Vagina (tissue), 2 donors: ENCODE results near the gene KRTAP4-11.

Experiments used
- CTCF ChIP-seq, 3 experiments: fragments of 450-650 bp in 2 of 3; fragments of 200-600 bp in 1 of 3; sonication (generic) in 1 of 3; IDR thresholded peaks; one replicate each; pipeline ENCODE4 v1.5.1; 2017 to 2019; ENCODE audit warnings: antibody characterized with exemption in 3 of 3, mild to moderate bottlenecking in 2 of 3, moderate library complexity in 2 of 3
- POLR2A ChIP-seq, 2 donors: fragments of 450-650 bp; IDR thresholded peaks; one replicate each; pipeline ENCODE4 v1.6.1; 2017; ENCODE audit warnings: antibody characterized with exemption in 2 of 2, mild to moderate bottlenecking in 2 of 2, moderate library complexity in 2 of 2

- TF ChIP-seq CTCF (IDR thresholded peaks at IDR 0.05) (no peak), POLR2A (IDR thresholded peaks at IDR 0.05) (no peak)
Observed at GRCh38 chr17:41116297-41116696, 1.9 kb downstream of the KRTAP4-11 start.
